HG03135 (cell line): ENCODE measurements around the gene ARMH1.

Experiments used
- ATAC-seq: cut with Tn5 transposase; IDR thresholded peaks from one replicate; pipeline ENCODE4 v1.9.1; 2021; ENCODE audit warnings: mild to moderate bottlenecking, moderate library complexity; ENCODE audit not compliant: unreplicated experiment

ARMH1 gene

GRCh38 chr1:44643721-44644334, 30.7 kb upstream of the ARMH1 start:
- no peak for ATAC-seq

GRCh38 chr1:44644806-44645205, 29.7 kb upstream of the ARMH1 start:
- no peak for ATAC-seq

DNA sequence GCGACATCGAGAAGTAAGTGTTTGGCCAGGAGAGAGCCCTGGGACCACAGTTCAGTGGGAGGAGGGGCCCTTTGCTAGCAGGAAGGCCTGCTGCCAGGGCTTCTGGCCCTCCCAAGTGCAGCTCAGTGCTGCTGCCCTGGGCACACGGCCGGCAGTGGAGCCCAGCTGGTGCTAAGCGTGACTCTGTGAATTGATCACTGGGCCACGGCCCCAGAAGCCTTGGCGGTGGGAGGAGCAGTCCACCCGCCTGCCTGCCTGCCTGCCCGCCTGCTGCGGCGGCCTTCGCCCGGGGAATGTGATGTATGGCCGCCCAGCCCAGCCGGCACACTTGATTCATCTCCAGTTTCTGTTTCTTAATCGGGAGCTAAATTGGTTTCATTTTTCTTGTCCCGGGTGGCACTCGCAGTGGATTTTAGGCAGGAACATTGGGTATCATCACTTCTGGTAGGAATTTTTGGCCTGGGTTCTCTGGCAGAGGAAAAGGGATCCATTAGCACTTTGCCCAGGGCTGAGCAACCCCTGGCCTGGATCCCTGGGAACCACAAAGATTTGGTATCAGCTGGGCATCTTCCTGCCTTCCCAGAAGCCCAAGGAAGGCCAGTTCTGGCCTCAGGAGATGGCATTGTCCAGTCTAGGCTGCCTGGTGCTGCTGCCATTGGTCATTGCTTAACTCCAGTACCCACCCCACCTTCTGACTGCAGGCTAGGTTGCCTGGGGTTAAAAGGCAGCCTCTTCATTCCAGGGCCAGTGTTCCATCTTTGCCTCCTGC, 28.9 kb upstream of the ARMH1 start:
- no peak for ATAC-seq

- ATAC-seq: no peak
Observed at GRCh38 chr1:44646261-44647110, 28.0 kb upstream of the ARMH1 start.

GRCh38 chr1:44647896-44648295, 26.6 kb upstream of the ARMH1 start:
- ATAC-seq: no peak

- ATAC-seq: no peak
Observed at GRCh38 chr1:44648529-44649250, 25.8 kb upstream of the ARMH1 start.

- no peak for ATAC-seq
Observed at GRCh38 chr1:44649788-44650158, 24.7 kb upstream of the ARMH1 start.

DNA sequence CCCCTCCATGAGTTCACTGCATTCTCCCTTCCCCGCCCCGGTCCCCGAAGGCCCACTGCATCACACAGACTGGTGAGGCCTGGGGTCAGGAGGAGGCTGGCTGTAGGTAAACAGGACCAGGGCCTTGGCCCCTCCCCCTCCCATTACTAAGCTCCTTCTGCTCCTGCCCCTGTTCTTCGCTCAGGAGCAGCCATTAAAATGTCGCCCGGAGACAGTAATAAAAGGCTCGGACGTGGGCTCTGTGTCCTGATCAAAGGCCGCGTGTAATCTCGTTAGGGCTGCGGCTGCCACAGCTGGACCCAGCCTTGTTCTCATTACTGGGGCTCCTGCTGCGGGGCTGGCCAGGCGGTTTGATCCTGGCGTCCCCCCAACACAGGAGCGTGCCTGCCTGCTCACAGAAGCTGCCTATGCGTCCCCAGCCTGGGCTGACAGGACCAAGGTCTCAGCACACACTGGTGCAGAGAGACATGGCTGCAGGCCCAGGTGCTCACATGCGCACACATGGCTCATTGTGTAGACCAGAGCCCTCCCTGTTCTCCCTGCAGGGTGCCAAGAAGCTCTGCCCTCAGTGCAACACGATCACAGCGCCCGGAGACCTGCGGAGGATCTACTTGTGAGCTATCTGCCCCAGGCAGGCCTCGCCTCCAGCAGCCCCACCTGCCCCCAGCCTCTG, 24.2 kb upstream of the ARMH1 start:
- no peak for ATAC-seq

- no peak for ATAC-seq
Observed at GRCh38 chr1:44651069-44651468, 23.4 kb upstream of the ARMH1 start.

GRCh38 chr1:44652445-44653106, 21.9 kb upstream of the ARMH1 start:
- no peak for ATAC-seq

DNA sequence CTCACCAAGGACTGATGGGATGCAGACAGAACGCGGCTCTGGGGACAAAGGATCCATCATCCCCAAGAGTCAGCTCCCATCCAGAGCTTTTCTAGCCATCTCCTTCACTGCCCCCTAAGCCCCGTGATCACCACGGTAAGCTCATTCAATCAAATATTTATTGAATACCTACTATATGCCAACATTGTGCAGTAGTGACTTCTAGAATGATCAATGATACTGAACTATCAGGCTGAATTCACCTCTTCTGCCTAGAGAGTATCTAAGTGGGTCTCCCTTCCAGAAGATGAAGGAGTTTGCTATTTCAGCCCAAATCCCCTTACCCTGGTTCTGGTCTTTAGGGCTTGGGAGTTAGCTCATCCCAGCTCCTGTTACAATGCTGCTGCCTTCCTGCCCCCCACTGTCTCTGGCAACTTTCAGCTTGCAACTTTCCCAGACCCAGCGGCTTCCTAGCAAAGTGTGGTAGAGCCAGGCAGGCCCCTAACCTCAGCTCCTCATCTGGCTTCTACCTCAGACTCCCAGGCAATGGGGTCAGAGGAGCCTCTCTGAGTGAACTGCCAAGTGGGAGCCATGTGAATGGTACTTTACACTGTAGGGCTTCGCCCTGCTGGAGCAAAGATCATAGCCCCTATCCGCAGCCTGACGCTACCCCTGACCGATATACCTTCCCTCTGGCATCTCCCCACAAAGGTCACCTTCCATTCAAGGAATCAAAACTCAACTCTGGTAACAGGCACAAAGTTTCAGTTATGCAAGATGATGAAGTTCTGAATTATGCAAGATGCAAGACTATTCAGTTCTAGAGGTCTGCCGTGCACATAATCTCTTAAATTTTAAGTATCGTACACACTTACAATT, 21.2 kb upstream of the ARMH1 start:
- ATAC-seq: no peak

DNA sequence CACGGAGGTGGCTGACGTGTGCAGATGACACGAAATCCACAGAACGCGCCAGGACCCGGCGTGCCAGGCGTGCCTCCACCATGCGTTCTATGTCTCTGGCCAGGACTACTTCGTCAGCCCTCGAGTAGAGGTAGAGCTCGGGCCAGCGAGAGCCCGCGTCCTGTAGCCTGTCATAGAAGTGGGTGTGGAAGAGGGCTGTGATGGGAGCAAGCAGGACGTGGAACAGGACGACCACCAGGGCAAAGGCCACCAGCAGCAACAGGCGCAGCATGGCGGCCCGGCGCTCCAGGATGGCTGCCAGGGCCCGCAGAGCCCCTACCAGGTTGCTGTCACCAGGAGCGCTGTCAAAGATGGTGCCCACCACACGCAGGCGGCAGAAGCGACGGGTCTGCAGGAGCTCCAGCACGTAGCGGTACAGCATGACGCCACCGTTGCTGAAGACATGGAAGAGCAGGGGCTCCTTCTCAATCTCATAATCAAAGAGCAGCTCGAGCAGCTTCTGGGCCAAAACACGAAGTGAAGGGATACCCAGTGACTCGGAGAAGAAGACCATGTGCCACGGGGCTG, 19.8 kb upstream of the ARMH1 start:
- no peak for ATAC-seq

DNA sequence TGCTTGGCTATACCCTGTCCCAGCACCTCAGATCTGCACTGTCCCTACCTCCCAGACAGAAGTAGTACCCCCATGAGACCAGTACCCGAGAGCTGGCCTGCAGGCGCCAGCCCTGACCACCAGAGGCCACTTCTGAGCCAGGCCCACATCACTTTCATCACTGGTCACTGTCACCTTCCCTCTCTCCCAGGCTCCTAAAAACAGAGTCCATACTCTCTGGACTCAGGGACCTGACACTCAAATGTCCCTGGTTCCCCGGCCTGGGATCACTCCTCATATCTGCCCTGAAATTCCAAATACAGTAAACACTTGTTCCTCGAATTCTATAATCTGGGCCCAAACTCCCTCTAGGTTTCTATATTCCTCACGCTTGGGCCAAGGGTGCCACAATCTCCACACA, 18.9 kb upstream of the ARMH1 start:
- no peak for ATAC-seq

GRCh38 chr1:44659566-44659965, 14.9 kb upstream of the ARMH1 start:
- no peak for ATAC-seq

DNA sequence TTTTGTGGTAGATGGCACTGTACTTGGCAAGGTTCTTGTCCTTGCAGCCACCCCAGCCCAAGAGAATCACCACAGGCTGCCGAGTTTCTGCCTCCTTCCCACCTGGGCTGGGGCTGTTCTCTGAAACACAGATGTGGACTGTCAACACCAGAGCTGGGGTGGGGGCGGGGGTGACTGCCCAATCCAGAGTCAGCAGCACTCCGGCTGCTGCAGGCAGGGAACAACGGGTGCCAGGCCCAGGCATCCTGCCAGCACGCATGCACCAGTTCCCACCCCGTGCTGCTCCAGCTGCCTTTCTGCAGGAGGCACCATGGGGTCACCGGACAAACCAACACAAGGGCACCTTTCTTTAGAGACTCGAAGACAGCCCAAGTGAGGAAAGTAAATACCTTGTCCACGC, 14.3 kb upstream of the ARMH1 start:
- ATAC-seq: no peak

DNA sequence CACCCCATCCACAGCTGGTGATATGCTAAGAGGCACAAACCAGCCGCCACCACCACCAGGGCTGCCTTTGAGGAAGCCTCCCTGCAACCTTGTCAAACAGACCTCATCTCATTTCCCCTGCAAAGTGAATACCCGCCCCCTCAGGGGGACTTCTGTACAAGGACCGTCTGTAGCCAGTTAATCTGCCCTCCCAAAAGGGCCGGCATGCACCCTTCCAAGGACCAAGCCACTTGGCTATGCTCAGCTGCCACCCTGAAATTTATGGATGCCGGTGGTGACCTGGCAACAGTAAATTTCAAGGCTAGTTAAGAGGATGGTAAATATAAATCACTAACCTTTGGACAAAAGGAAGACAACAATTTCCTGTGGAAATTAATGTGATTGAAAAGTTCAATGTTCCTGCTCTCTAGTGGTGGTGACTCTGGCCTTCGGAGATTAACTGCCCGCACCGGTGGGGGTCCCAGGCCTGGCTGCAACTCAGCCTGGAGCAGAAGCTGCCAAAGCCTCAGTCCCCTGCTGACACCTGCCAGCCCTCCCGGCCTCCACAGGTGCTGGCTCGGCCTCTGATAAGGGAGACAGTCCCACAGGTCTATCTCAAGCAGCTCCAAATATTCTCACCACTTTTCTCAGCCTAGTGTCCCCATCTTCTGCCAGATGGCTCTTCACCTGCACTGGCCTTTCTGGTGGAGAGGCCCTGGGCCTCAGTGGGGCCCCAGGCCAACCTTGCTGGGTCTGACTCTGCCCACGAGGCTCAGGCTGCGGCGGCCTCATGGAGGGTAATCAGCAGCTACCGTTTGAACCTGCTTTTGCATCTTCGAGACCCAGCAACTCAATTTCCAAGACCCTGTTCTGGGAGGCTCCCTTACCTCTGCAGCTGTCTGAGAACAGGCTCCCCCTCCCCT, 12.5 kb upstream of the ARMH1 start:
- no peak for ATAC-seq

DNA sequence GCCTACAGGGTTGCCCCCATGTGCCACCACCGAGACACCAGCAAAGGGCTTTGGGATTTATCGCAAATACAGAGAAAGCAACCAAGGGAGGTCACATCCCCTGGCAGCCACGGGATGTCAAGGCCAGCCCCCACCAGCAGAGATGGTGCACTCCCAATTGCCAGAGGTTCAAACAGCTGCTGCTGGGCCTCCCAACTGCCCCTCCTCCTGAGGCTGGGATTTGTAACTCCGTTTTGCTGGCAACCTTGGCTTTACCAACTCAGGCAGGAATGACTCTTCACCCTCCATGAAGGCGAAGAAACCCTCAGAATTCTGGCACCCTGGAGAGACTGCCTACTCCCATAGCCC, 11.9 kb upstream of the ARMH1 start:
- no peak for ATAC-seq

DNA sequence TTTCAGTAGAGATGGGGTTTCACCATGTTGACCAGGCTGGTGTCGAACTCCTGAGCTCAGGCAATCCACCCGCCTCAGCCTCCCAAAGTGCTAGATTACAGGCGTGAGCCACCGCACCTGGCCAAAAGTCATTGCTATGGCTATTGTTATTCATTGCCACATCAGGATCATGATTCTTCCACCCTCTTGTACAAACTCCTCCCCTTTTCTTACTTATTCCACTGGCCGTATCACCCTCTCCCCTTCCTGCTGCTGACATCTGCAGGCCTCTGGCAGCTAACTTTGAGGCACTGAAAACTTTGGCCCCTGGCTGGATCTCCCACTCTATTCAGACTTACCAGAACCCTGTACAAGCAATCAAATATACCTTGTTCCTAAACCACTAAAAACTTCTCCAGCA, 11.1 kb upstream of the ARMH1 start:
- no peak for ATAC-seq
